Measurements from ENCODE around the gene ARHGAP40.

ARHGAP40 gene

GRCh38 chr20:38645980-38646858, 44.6 kb downstream of the ARHGAP40 start:
- peak overlapping the region; percentile 49; the same call in 1 of the 2 replicates for H3K27ac ChIP-seq
- TF ChIP-seq CTCF (conservative IDR thresholded peaks at IDR 0.05): peak; percentile 99

DNA sequence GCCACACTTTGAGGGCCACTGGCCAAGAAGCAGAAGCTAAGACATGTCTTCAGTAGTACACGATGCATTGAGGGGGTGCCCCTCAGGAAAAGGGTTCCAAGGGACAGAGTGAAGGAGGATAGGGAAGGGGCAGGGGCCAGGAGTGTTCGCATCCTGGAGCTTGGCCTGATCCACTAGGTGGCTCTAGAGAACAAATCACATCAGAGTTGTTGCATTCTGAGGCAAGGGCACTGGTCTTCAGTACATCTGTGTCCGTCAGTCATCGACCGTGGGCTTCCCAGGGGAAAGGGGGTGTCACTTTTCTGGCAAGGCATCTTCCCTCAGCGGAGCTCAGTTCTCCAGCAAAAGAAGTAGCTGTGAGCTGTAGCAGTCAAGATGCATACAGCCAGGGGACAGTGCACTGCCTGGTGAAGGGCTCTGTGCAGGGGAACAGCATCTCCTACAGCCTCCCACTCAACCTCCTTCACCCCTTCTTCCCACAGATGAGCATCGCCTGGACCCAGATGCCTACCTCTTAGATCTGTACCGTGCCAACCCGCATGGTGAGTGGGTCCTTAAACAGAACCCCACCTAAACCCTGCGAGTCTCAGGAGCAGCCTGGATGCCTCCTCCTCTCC, 47.8 kb downstream of the ARHGAP40 start:
- peak; percentile 90 for TF ChIP-seq CTCF (conservative IDR thresholded peaks at IDR 0.05)
- no peak overlapping the region for H3K27ac ChIP-seq

GRCh38 chr20:38650010-38650409, 48.4 kb downstream of the ARHGAP40 start:
- no peak overlapping the region for H3K27ac ChIP-seq
- TF ChIP-seq CTCF (conservative IDR thresholded peaks at IDR 0.05): no peak

DNA sequence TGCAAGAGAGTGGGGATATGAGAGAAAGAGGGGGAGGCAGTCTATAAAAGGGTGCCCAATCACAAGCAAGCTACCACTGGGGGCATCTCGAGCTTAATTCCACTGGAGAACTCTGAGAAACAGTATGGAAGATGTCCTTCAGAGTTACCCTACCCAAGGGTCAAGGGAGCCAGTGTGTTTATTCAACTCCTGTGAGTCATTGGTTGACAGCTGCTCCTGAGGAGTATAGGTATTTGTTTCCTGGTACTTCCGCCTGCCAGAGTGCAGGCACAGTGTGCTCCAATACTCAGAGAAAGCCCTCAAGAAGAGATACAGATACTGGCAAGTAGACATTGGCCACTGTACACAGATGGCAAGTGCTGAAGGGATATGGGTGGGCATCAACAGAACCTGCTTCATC, 49.5 kb downstream of the ARHGAP40 start:
- H3K27ac ChIP-seq: no peak overlapping the region
- TF ChIP-seq CTCF (conservative IDR thresholded peaks at IDR 0.05): no peak

GRCh38 chr20:38651562-38651961, 50.0 kb downstream of the ARHGAP40 start:
- TF ChIP-seq CTCF (conservative IDR thresholded peaks at IDR 0.05): no peak

GRCh38 chr20:38652995-38653394, 51.4 kb downstream of the ARHGAP40 start:
- TF ChIP-seq CTCF (conservative IDR thresholded peaks at IDR 0.05): no peak

More at GRCh38 chr20:38651562-38651961, 50.0 kb downstream of the ARHGAP40 start:
- no peak overlapping the region for H3K27ac ChIP-seq

DNA sequence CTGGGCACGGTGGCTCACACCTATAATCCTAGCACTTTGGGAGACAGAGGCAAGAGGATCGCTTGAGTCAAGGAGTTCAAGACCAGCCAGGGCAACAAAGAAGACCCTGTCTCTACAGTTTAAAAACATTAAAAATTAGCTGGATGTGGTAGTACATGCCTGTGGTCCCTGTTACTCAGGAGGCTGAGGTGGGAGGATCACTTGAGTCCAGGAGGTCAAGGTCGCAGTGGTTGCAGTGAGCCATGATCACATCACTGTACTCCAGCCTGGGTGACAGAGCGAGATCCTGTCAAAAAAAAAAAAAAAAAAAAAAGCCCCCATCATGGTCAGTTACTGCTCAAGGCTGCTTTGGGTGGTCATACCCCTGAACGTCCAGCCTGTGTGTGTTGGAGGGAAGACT, 55.8 kb downstream of the ARHGAP40 start:
- H3K27ac ChIP-seq: no peak overlapping the region
- no peak for TF ChIP-seq CTCF (conservative IDR thresholded peaks at IDR 0.05)

More at GRCh38 chr20:38652995-38653394, 51.4 kb downstream of the ARHGAP40 start:
- H3K27ac ChIP-seq: no peak overlapping the region
